Fibroblast of pulmonary artery (primary cell): ENCODE results near the gene MAP3K12.

Source experiments
- DNase-seq: peaks from one replicate; pipeline ENCODE4 v3.0.0-alpha.2; 2010; ENCODE audit warnings: low read depth
- H3K4me3 ChIP-seq: replicated peaks from 2 replicates; pipeline ENCODE4 v1.5.1; 2011; ENCODE audit warnings: low read depth, mild to moderate bottlenecking, control low read depth, low read length, moderate library complexity
- CTCF ChIP-seq: IDR thresholded peaks from 2 replicates; pipeline ENCODE4 v1.5.1; 2011; ENCODE audit warnings: mild to moderate bottlenecking, control low read depth, low read length, inconsistent platforms; ENCODE audit errors: missing control alignments

The MAP3K12 gene

GRCh38 chr12:53504004-53504920 is 5.0 kb upstream of the MAP3K12 start:
- no peak for TF ChIP-seq CTCF
- no peak for DNase-seq
- no peak overlapping the region for H3K4me3 ChIP-seq

- DNase-seq: no peak
- no peak for TF ChIP-seq CTCF
Measured at GRCh38 chr12:53502983-53503728, 3.9 kb upstream of the MAP3K12 start.

GRCh38 chr12:53502331-53502730 is 3.1 kb upstream of the MAP3K12 start:
- no peak for TF ChIP-seq CTCF
- peak; percentile 70 for DNase-seq
- peak overlapping the region; percentile 66 for H3K4me3 ChIP-seq

More at GRCh38 chr12:53502983-53503728, 3.9 kb upstream of the MAP3K12 start:
- peak overlapping the region; percentile 66 for H3K4me3 ChIP-seq

- no peak for TF ChIP-seq CTCF
- peak overlapping the region; percentile 66 for H3K4me3 ChIP-seq
- DNase-seq: no peak
Measured at GRCh38 chr12:53501615-53502181, 2.4 kb upstream of the MAP3K12 start.

GRCh38 chr12:53500776-53501614 is 1.7 kb upstream of the MAP3K12 start, which contains the start of gene TARBP2:
TSS of gene TARBP2 (plus strand) at chr12:53501283. CDS start at chr12:53501409, 126 bp downstream.
- peak within 1 kb of the TSS; percentile 66 for H3K4me3 ChIP-seq
- TF ChIP-seq CTCF: no peak
- DNase-seq: peak; percentile 100

GRCh38 chr12:53500142-53500775 is 1.0 kb upstream of the MAP3K12 start:
- DNase-seq: peak; percentile 93
- no peak for TF ChIP-seq CTCF

More at GRCh38 chr12:53500142-53500775, 1.0 kb upstream of the MAP3K12 start:
- peak overlapping the region; percentile 66 for H3K4me3 ChIP-seq
